ENCODE results near the gene DPH1. TPM values are rescaled to one million over a fixed set of nuclear protein-coding genes. Genes with fewer than 3 reads are reported as not detected.
A peak's percentile ranks its signal among the peaks of the same experiment; 100 is the strongest.

Gene DPH1
- total RNA-seq, 8 experiments from 2014 or later, result 15.3 to 113 (median 29.0) TPM

- H3K27ac ChIP-seq, result no peak overlapping the region
- ATAC-seq (replicated peaks in 6 of 8), result no peak
- no peak overlapping the region for H3K4me3 ChIP-seq
- peaks cover 7 to 18% of the 10 kb centered on the region in 2 donors for H3K4me1 ChIP-seq (replicated peaks in 1 of 2)
- in situ Hi-C loops (cut with MboI; ENCODE audit: low pct_unique_long_range_greater_than_20kb in 2 of 9, low sequenced_read_pairs in 9 of 9, unreplicated experiment in 9 of 9), result loop anchor here in 6 of 9 experiments (10.0 to 25.0 kb wide), 3 partner anchors 124 to 324 kb away; partner anchors contain the start of genes TLCD2 (in 4 of the 6) and WDR81 (in 4 of the 6)
- WGBS, 10 experiments, result 69 to 100% (median 80%) methylated on average over 1 to 6 of the region's 29 CpGs; no CpG with 5 or more reads in 4 of the 10 experiments
Observed at GRCh38 chr17:2035541-2036488, 5.9 kb downstream of the DPH1 start.

DNA sequence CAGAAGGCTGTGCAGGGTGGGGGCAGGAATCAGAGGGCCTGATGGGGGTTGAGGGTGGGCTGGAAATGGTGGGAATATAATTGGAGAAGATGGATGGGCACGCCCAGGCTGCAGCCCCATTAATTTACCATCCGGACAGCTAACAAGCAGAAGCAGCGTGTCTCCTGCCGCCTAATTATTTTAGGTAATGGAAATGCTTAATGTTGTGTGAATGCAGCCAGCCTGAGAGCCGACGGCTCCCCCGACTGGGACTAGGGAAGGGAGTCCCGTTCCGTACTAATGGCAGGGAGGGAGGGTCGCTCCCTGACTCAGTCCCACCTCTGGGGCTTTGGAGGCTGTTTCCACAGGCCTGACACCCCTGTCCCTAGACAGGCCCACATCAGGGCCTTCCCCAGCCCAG is 7.2 kb downstream of the DPH1 start:
- in situ Hi-C loops (cut with MboI; ENCODE audit: low pct_unique_long_range_greater_than_20kb in 2 of 9, low sequenced_read_pairs in 9 of 9, unreplicated experiment in 9 of 9), result loop anchor here in 6 of 9 experiments (10.0 to 25.0 kb wide), 3 partner anchors 125 to 325 kb away; partner anchors contain the start of genes TLCD2 (in 4 of the 6) and WDR81 (in 4 of the 6)
- Histone ChIP-seq H3K4me3 (no peak overlapping the region), H3K27ac (no peak overlapping the region), H3K4me1 (replicated peaks in 1 of 2) (peaks cover 8 to 16% of the 10 kb centered on the region in 2 donors)
- no peak for ATAC-seq (replicated peaks in 6 of 8)
- 60 to 100% methylated on average over 1 to 2 of the region's 10 CpGs; no CpG with 5 or more reads in 8 of the 10 experiments for WGBS, 10 experiments

- no peak for ATAC-seq (replicated peaks in 6 of 8)
- peaks cover 11 to 23% of the 10 kb centered on the region in 2 donors for H3K4me1 ChIP-seq (replicated peaks in 1 of 2)
- H3K4me3 ChIP-seq, result no peak overlapping the region
- WGBS, 10 experiments, result 87 to 97% (median 93%) methylated on average over 2 to 6 of the region's 7 CpGs; no CpG with 5 or more reads in 5 of the 10 experiments
- in situ Hi-C loops (cut with MboI; ENCODE audit: low pct_unique_long_range_greater_than_20kb in 2 of 9, low sequenced_read_pairs in 9 of 9, unreplicated experiment in 9 of 9), result loop anchor here in 6 of 9 experiments (25.0 kb wide), 2 partner anchors 128 to 328 kb away; partner anchors contain the start of genes TLCD2 (in 4 of the 6) and WDR81 (in 4 of the 6)
- H3K27ac ChIP-seq, result no peak overlapping the region
Observed at GRCh38 chr17:2040219-2040827, 10.4 kb downstream of the DPH1 start.

DNA sequence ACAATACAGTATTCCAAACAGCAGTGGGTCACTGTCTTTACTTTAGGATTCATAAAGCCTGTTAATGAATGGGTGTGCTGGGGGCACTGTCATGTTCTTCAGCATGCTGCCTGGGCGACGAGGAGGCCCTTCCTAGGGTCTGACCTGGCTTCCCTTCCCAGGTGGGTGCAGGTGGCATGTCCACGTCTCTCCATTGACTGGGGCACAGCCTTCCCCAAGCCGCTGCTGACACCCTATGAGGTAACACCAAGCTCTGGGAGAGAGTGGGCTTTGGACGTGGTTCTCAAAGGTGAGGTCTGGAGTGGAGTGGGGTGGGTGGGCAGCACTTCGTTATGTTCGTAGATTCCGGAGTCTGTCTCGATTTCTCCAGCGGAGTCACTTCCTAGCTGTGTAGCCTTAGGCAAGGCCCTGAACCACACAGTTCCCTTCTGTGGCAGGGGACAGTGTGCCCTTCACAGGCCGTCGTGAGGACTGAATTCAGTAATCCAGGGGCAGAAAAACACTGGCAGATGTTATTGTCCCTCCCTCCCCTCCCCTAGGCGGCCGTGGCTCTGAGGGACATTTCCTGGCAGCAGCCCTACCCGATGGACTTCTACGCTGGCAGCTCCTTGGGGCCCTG is 11.1 kb downstream of the DPH1 start:
- WGBS, 10 experiments, result 0 to 100% (median 88%) methylated on average over 1 to 4 of the region's 16 CpGs; no CpG with 5 or more reads in 6 of the 10 experiments
- peak overlapping the region; percentile 91 to 94 for H3K27ac ChIP-seq
- H3K4me1 ChIP-seq (replicated peaks in 1 of 2), result peaks cover 11 to 23% of the 10 kb centered on the region in 2 donors
- ATAC-seq (replicated peaks in 6 of 8), result no peak
- in situ Hi-C loops (cut with MboI; ENCODE audit: low pct_unique_long_range_greater_than_20kb in 2 of 9, low sequenced_read_pairs in 9 of 9, unreplicated experiment in 9 of 9), result loop anchor here in 6 of 9 experiments (25.0 kb wide), 2 partner anchors 129 to 329 kb away; partner anchors contain the start of genes TLCD2 (in 4 of the 6) and WDR81 (in 4 of the 6)
- peak overlapping the region; percentile 59 to 80 (median 74) for H3K4me3 ChIP-seq

GRCh38 chr17:2041561-2042389 is 11.8 kb downstream of the DPH1 start, which contains the start of gene OVCA2:
TSS of gene OVCA2 (plus strand) at chr17:2042022. CDS start at chr17:2042048, 26 bp downstream.
- peak within 1 kb of the TSS; percentile 59 to 80 (median 74) for H3K4me3 ChIP-seq
- ATAC-seq (replicated peaks in 6 of 8), result peak; percentile 80 to 91 (median 87)
- in situ Hi-C loops (cut with MboI; ENCODE audit: low pct_unique_long_range_greater_than_20kb in 2 of 9, low sequenced_read_pairs in 9 of 9, unreplicated experiment in 9 of 9), result loop anchor here in 6 of 9 experiments (25.0 kb wide), 2 partner anchors 129 to 329 kb away; partner anchors contain the start of genes TLCD2 (in 4 of the 6) and WDR81 (in 4 of the 6)
- H3K27ac ChIP-seq, result peak within 1 kb of the TSS; percentile 91 to 94
- peaks cover 11 to 23% of the 10 kb centered on the region in 2 donors for H3K4me1 ChIP-seq (replicated peaks in 1 of 2)
- 0 to 7% (median 0%) methylated on average over 1 to 23 of the region's 93 CpGs; no CpG with 5 or more reads in 3 of the 10 experiments for WGBS, 10 experiments

DNA sequence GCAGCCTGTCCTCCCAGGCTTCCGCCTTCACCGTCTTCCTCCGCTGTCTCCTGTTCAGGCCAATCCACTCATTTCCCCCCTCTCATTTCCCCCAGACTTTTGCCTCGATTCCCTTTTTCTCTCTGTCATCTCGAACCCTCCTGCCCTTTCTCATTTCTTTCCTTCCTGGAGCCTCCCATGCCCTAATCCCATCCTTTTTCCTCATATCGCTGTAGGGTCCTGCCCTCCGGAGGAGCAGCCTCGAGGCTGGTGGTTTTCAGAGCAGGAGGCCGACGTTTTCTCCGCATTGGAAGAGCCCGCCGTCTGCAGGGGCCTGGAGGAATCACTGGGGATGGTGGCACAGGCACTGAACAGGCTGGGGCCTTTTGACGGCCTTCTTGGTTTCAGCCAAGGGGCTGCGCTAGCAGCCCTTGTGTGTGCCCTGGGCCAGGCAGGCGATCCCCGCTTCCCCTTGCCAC is 12.5 kb downstream of the DPH1 start:
- ATAC-seq (replicated peaks in 6 of 8), result peak; percentile 3 to 13 (median 9)
- in situ Hi-C loops (cut with MboI; ENCODE audit: low pct_unique_long_range_greater_than_20kb in 2 of 9, low sequenced_read_pairs in 9 of 9, unreplicated experiment in 9 of 9), result loop anchor here in 6 of 9 experiments (25.0 kb wide), 2 partner anchors 130 to 330 kb away; partner anchors contain the start of genes TLCD2 (in 4 of the 6) and WDR81 (in 4 of the 6)
- peak overlapping the region; percentile 91 to 94 for H3K27ac ChIP-seq

GRCh38 chr17:2042933-2043332 is 13.0 kb downstream of the DPH1 start:
- no peak for ATAC-seq (replicated peaks in 6 of 8)
- Histone ChIP-seq H3K4me3 (peak overlapping the region; percentile 59 to 80 (median 74)), H3K4me1 (replicated peaks in 1 of 2) (peaks cover 11 to 18% of the 10 kb centered on the region in 2 donors), H3K27ac (peak overlapping the region; percentile 91 to 94)
- 70 to 100% (median 97%) methylated on average over 1 to 4 of the region's 5 CpGs; no CpG with 5 or more reads in 4 of the 10 experiments for WGBS, 10 experiments
- in situ Hi-C loops (cut with MboI; ENCODE audit: low pct_unique_long_range_greater_than_20kb in 2 of 9, low sequenced_read_pairs in 9 of 9, unreplicated experiment in 9 of 9), result loop anchor here in 6 of 9 experiments (25.0 kb wide), 2 partner anchors 131 to 331 kb away; partner anchors contain the start of genes TLCD2 (in 4 of the 6) and WDR81 (in 4 of the 6)

More for the DNA sequence above, 12.5 kb downstream of the DPH1 start:
- WGBS, 10 experiments, result 0 to 21% (median 1%) methylated on average over 1 to 13 of the region's 17 CpGs
- H3K4me1 ChIP-seq (replicated peaks in 1 of 2), result peaks cover 11 to 18% of the 10 kb centered on the region in 2 donors
- H3K4me3 ChIP-seq, result peak overlapping the region; percentile 59 to 80 (median 74)

GRCh38 chr17:2043785-2044184 is 13.8 kb downstream of the DPH1 start:
- H3K4me3 ChIP-seq, result no peak overlapping the region
- peaks cover 14 to 22% of the 10 kb centered on the region in 2 donors for H3K4me1 ChIP-seq (replicated peaks in 1 of 2)
- WGBS, 10 experiments, result 50 to 100% (median 100%) methylated on average over 1 to 6 of the region's 6 CpGs; no CpG with 5 or more reads in 1 of the 10 experiments
- in situ Hi-C loops (cut with MboI; ENCODE audit: low pct_unique_long_range_greater_than_20kb in 2 of 9, low sequenced_read_pairs in 9 of 9, unreplicated experiment in 9 of 9), result loop anchor here in 6 of 9 experiments (25.0 kb wide), 2 partner anchors 131 to 331 kb away; partner anchors contain the start of genes TLCD2 (in 4 of the 6) and WDR81 (in 4 of the 6)
- H3K27ac ChIP-seq, result no peak overlapping the region
- no peak for ATAC-seq (replicated peaks in 6 of 8)

- H3K27ac ChIP-seq, result no peak overlapping the region
- H3K4me3 ChIP-seq, result no peak overlapping the region
- 80 to 100% (median 97%) methylated on average over 1 to 3 of the region's 5 CpGs; no CpG with 5 or more reads in 5 of the 10 experiments for WGBS, 10 experiments
- in situ Hi-C loops (cut with MboI; ENCODE audit: low pct_unique_long_range_greater_than_20kb in 2 of 9, low sequenced_read_pairs in 9 of 9, unreplicated experiment in 9 of 9), result loop anchor here in 6 of 9 experiments (25.0 kb wide), 2 partner anchors 132 to 332 kb away; partner anchors contain the start of genes TLCD2 (in 4 of the 6) and WDR81 (in 4 of the 6)
- no peak for ATAC-seq (replicated peaks in 6 of 8)
- peaks cover 19 to 25% of the 10 kb centered on the region in 2 donors for H3K4me1 ChIP-seq (replicated peaks in 1 of 2)
Observed at GRCh38 chr17:2044263-2044894, 14.4 kb downstream of the DPH1 start.

DNA sequence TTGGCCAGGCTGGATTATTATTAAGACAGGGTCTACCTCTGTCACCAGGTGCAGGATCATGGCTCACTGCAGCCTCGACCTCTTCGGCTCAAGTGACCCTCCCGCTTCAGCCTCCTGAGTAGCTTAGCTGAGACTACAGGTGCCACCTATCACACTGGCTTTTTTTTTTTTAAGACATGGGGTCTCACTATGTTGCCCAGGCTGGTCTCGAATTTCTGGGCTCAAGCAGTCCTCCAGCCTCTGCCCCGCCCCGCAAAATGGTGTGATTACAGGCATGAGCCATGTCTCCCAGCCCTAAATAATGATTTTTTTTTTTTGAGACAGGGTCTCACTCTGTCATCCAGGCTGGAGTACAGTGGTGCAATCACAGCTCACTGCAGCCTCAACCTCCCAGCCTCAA is 17.6 kb downstream of the DPH1 start:
- Histone ChIP-seq H3K4me1 (replicated peaks in 1 of 2) (peaks cover 14 to 17% of the 10 kb centered on the region in 2 donors), H3K4me3 (no peak overlapping the region), H3K27ac (no peak overlapping the region)
- no peak for ATAC-seq (replicated peaks in 6 of 8)
- 60 to 93% (median 83%) methylated on average over 2 to 6 of the region's 6 CpGs; no CpG with 5 or more reads in 3 of the 10 experiments for WGBS, 10 experiments
- in situ Hi-C loops (cut with MboI; ENCODE audit: low pct_unique_long_range_greater_than_20kb in 2 of 9, low sequenced_read_pairs in 9 of 9, unreplicated experiment in 9 of 9), result loop anchor here in 6 of 9 experiments (25.0 kb wide), 2 partner anchors 135 to 335 kb away; partner anchors contain the start of genes TLCD2 (in 4 of the 6) and WDR81 (in 4 of the 6)
